ENCODE measurements around the gene NQO2.

GRCh38 chr6:3058957-3059356 is 59.3 kb downstream of the NQO2 start:
- TF ChIP-seq EZH2 (IDR thresholded peaks at IDR 0.05; ENCODE audit: low read length, missing control alignments) (no peak), CTCF (conservative IDR thresholded peaks at IDR 0.05 in 1 of 2, IDR thresholded peaks at IDR 0.05 in 1 of 2; ENCODE audit: low read depth in 1 of 2, low read length in 2 of 2) (no peak)

All from fibroblast of lung (primary cell).